Keratinocyte (primary cell): ENCODE measurements around the gene EPHB1. TPM values are rescaled to one million over a fixed set of nuclear protein-coding genes. Genes with fewer than 3 reads are reported as not detected.

Experiments used
- DNase-seq: peaks from one replicate; pipeline ENCODE4 v3.0.0-alpha.2; 2011; ENCODE audit warnings: low read depth, missing footprints, low spot score
- FAIRE-seq: peaks from 2 replicates; lab custom pipeline; 2011; peaks lifted over from hg19 to GRCh38; lab: Jason Lieb, UNC
- H2AFZ ChIP-seq: 2 replicates; pipeline ENCODE4 v1.6.0; 2012; ENCODE audit warnings: low read length, control low read depth, inconsistent platforms; ENCODE audit not compliant: control insufficient read depth
- H3K27ac ChIP-seq: 2 replicates; pipeline ENCODE4 v1.5.1; 2011; ENCODE audit warnings: low read length; ENCODE audit not compliant: control insufficient read depth, insufficient read depth
- H3K27me3 ChIP-seq: 3 replicates; pipeline ENCODE4 v1.6.0; 2011; ENCODE audit warnings: low read length; ENCODE audit not compliant: control insufficient read depth, insufficient read depth; ENCODE audit errors: extremely low read depth
- H3K36me3 ChIP-seq, 2 experiments: 2 replicates in 1 of 2; 3 replicates in 1 of 2; pipeline ENCODE4 v1.5.1; 2011; ENCODE audit warnings: low read length in 2 of 2, mild to moderate bottlenecking in 1 of 2; ENCODE audit not compliant: control insufficient read depth in 2 of 2, insufficient read depth in 2 of 2; ENCODE audit errors: extremely low read depth in 1 of 2
- H3K4me1 ChIP-seq: 3 replicates; pipeline ENCODE4 v1.5.1; 2011; ENCODE audit warnings: low read length; ENCODE audit not compliant: control insufficient read depth, insufficient read depth; ENCODE audit errors: extremely low read depth
- H3K4me2 ChIP-seq: 3 replicates; pipeline ENCODE4 v1.6.0; 2011; ENCODE audit warnings: low read depth, low read length; ENCODE audit not compliant: control insufficient read depth, insufficient read depth; ENCODE audit errors: extremely low read depth
- H3K4me3 ChIP-seq, 3 experiments: fragments of 200-600 bp in 1 of 3; sonication (generic) in 1 of 3; 2 replicates in 2 of 3; 3 replicates in 1 of 3; pipeline ENCODE4 v1.5.1; 2011 to 2016; ENCODE audit warnings: low read length in 3 of 3, mild to moderate bottlenecking in 3 of 3, control low read depth in 2 of 3, inconsistent platforms in 1 of 3, low read depth in 1 of 3, mixed read lengths in 1 of 3, mixed run types in 1 of 3, moderate library complexity in 1 of 3; ENCODE audit not compliant: control insufficient read depth in 2 of 3, insufficient read depth in 2 of 3; ENCODE audit errors: extremely low read depth in 1 of 3
- H3K79me2 ChIP-seq: 2 replicates; pipeline ENCODE4 v1.6.0; 2012; ENCODE audit warnings: low read length; ENCODE audit not compliant: control insufficient read depth, insufficient read depth
- H3K9ac ChIP-seq: 3 replicates; pipeline ENCODE4 v1.6.0; 2011; ENCODE audit warnings: low read length; ENCODE audit not compliant: control insufficient read depth, insufficient read depth; ENCODE audit errors: extremely low read depth
- H3K9me1 ChIP-seq: 3 replicates; pipeline ENCODE4 v1.6.0; 2011; ENCODE audit warnings: low read length; ENCODE audit not compliant: control insufficient read depth, insufficient read depth; ENCODE audit errors: extremely low read depth
- H3K9me3 ChIP-seq: 2 replicates; pipeline ENCODE4 v1.5.1; 2012; ENCODE audit warnings: low read depth, low read length; ENCODE audit not compliant: control insufficient read depth
- H4K20me1 ChIP-seq: 3 replicates; pipeline ENCODE4 v1.6.0; 2011; ENCODE audit warnings: low read length; ENCODE audit not compliant: control insufficient read depth, insufficient read depth; ENCODE audit errors: extremely low read depth
- EZH2 ChIP-seq: IDR thresholded peaks from one replicate; pipeline ENCODE4 v1.6.1; 2012; ENCODE audit warnings: inconsistent platforms, mild to moderate bottlenecking, low read length, moderate library complexity
- dilution Hi-C: fragments of 300-500 bp; cut with MboI; formaldehyde crosslinking; loops from one replicate; pipeline ENCODE4 v1.7.0; 2020; ENCODE audit warnings: low sequenced_read_pairs; ENCODE audit not compliant: extremely low pct_ligation_motif_present
- polyA plus RNA-seq, 5 experiments: library from polyadenylated mRNA; depleted of rRNA in 3 of 5; stranded (reverse) in 3 of 5; stranded (forward) in 1 of 5; unstranded in 1 of 5; fragments of >200 nt; gene quantifications; 1 replicate in 1 of 5; 2 replicates in 3 of 5; 3 replicates in 1 of 5; pipeline versions ENCODE4 v1.2.1 to v1.2.3, GENCODE V29; 2011 to 2012; ENCODE audit warnings: missing spikeins in 2 of 5, low read depth in 1 of 5, low replicate concordance in 1 of 5
- TF ChIP-seq, protein P1 (sequence below), 3 experiments: IDR thresholded peaks in 1 of 3; conservative IDR thresholded peaks in 1 of 3; optimal IDR thresholded peaks in 1 of 3; 2 replicates in 2 of 3; 3 replicates in 1 of 3; pipeline versions ENCODE3 to v1.5.1; 2011; ENCODE audit warnings: low read length in 3 of 3, mild to moderate bottlenecking in 3 of 3, moderate library complexity in 2 of 3, control low read depth in 1 of 3, inconsistent platforms in 1 of 3; ENCODE audit not compliant: insufficient read depth in 2 of 3; ENCODE audit errors: extremely low read depth in 1 of 3

EPHB1 gene
- polyA plus RNA-seq, 1 donor (not counting 4 experiments of a cell fraction or from before 2014, with no cell fraction given), result 0.01 TPM

DNA sequence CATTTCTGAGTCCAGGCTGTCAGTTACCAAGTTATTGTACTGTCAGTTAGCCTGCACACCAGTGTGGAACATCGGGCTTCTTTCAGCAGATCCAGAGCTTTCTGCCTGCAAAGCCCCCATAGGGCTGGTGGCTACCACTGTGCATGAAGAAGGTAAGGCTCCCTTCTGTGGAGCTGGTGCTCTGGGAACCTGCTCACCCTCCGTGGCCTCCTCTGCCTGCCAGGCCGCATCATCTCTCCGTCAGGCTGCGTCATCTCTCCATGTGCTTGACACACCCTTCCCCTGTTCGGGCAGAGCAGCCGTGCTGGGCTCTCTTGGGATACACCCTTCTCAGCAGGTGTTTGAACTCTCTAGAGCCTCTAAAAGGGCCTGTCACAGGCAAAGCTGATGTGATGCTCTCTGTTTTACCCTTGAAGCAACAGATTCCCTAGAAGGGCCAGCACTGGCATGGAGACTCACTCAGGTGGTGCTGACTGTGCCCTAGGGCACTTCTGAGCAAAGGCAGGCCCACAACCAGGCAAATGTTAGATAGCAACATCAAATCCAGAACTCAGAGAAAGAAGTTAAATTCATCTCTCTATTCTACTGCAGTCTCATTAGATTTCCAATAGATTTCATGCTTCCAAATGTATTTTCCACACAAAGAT, 261.1 kb downstream of the EPHB1 start:
- no peaks in the 10 kb centered on the region for H3K9me3 ChIP-seq
- no peak for TF ChIP-seq EZH2
- TF ChIP-seq, protein P1, sequence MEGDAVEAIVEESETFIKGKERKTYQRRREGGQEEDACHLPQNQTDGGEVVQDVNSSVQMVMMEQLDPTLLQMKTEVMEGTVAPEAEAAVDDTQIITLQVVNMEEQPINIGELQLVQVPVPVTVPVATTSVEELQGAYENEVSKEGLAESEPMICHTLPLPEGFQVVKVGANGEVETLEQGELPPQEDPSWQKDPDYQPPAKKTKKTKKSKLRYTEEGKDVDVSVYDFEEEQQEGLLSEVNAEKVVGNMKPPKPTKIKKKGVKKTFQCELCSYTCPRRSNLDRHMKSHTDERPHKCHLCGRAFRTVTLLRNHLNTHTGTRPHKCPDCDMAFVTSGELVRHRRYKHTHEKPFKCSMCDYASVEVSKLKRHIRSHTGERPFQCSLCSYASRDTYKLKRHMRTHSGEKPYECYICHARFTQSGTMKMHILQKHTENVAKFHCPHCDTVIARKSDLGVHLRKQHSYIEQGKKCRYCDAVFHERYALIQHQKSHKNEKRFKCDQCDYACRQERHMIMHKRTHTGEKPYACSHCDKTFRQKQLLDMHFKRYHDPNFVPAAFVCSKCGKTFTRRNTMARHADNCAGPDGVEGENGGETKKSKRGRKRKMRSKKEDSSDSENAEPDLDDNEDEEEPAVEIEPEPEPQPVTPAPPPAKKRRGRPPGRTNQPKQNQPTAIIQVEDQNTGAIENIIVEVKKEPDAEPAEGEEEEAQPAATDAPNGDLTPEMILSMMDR (optimal IDR thresholded peaks at IDR 0.05 in 1 of 3, IDR thresholded peaks at IDR 0.05 in 1 of 3, conservative IDR thresholded peaks at IDR 0.05 in 1 of 3; ENCODE audit: extremely low read depth in 1 of 3, insufficient read depth in 2 of 3, low read length in 3 of 3), result no peak
- no peak overlapping the region for H3K9ac ChIP-seq
- no peaks in the 10 kb centered on the region for H3K79me2 ChIP-seq
- H3K27ac ChIP-seq, result no peak overlapping the region
- H2AFZ ChIP-seq, result no peak overlapping the region
- FAIRE-seq, result no peak
- H3K36me3 ChIP-seq, result no peaks in the 10 kb centered on the region
- no peak for DNase-seq
- no peaks in the 10 kb centered on the region for H4K20me1 ChIP-seq
- no peaks in the 10 kb centered on the region for H3K9me1 ChIP-seq
- no peaks in the 10 kb centered on the region for H3K4me1 ChIP-seq
- dilution Hi-C loops, result no loop called here
- no peaks in the 10 kb centered on the region for H3K27me3 ChIP-seq
- H3K4me3 ChIP-seq, result no peak overlapping the region
- H3K4me2 ChIP-seq, result no peak overlapping the region

DNA sequence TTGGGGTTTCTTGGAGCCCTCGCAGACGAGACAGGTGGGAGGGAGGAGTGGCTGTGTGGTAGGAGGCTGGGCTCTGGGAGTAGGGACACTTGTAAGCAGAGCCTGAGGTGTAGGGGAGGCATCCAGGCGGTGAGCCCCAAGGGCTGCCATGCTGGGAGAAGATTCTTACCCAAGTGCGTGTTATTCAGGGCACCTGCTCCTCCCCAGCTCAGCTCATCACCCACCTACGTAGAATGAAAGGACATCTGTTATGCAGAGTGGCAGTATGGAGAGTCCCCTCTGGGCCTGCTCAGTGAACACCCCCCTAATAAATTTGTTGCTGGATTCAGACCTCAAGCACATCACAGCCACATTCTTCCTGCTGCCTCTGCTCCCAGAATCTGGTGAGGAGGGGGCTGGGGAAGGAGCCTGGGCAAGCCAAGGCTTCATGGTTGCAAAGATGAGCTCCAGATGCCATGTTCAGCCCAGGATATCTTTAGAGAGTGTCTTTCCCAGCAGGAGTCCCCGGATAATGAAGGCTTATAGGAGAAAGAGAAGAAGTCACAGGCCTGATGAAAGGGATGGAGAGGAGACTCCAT, 261.8 kb downstream of the EPHB1 start:
- Histone ChIP-seq H3K27me3 (no peaks in the 10 kb centered on the region), H3K9ac (no peak overlapping the region), H2AFZ (no peak overlapping the region), H4K20me1 (no peaks in the 10 kb centered on the region), H3K9me3 (no peaks in the 10 kb centered on the region), H3K79me2 (no peaks in the 10 kb centered on the region), H3K36me3 (no peaks in the 10 kb centered on the region), H3K4me2 (no peak overlapping the region), H3K27ac (no peak overlapping the region), H3K4me1 (no peaks in the 10 kb centered on the region), H3K4me3 (no peak overlapping the region), H3K9me1 (no peaks in the 10 kb centered on the region)
- FAIRE-seq (no peak), DNase-seq (no peak)
- TF ChIP-seq EZH2, result no peak
- TF ChIP-seq, protein P1 (optimal IDR thresholded peaks at IDR 0.05 in 1 of 3, IDR thresholded peaks at IDR 0.05 in 1 of 3, conservative IDR thresholded peaks at IDR 0.05 in 1 of 3; ENCODE audit: extremely low read depth in 1 of 3, insufficient read depth in 2 of 3, low read length in 3 of 3), result no peak
- dilution Hi-C loops, result no loop called here
